GM18873 (cell line): ENCODE results near the gene CHRM5.
A peak's percentile ranks its signal among the peaks of the same experiment; 100 is the strongest.

Experiments used
- ATAC-seq: cut with Tn5 transposase; IDR thresholded peaks from one replicate; pipeline ENCODE4 v1.9.1; 2021; ENCODE audit warnings: mild to moderate bottlenecking, moderate library complexity, moderate number of reproducible peaks; ENCODE audit not compliant: unreplicated experiment, low FRiP score

The CHRM5 gene

DNA sequence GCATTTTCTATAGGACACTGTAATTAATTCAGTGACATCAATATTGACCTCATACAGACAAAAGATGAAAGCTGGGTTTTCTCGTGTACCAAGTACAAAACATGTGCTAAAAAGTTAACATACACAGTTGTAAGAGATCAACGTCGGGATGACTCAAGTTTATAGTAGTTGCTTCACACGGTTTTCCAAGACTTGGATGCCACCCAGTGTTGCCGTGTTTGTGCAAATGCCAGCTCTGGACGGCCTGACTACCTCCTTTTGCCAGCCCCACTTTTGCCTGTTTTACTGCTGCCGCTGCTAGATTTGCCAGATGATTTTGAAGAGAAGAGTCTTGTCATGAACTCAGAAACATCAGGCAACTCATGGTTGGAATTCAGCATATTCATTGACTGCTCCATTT is 115.8 kb downstream of the CHRM5 start:
- no peak for ATAC-seq

DNA sequence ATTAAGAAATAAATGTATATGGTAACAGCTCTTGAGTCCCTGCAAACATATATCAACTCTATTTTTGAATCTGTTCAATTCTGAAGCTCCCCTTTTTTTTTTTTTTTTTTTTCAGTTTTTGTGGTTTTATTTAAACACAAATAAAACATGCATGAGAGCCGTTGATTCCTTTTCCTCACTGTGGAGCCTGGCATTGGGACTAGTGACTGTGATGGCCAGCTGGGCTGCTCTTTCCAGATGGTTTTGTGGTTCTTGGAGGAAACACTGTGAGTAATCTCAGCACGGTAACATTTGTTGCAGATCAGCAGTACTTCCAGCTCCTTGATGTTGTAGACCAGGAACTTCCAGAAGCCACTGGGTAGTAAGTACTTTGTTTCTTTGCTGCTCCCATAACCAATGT is 117.4 kb downstream of the CHRM5 start:
- ATAC-seq: no peak

DNA sequence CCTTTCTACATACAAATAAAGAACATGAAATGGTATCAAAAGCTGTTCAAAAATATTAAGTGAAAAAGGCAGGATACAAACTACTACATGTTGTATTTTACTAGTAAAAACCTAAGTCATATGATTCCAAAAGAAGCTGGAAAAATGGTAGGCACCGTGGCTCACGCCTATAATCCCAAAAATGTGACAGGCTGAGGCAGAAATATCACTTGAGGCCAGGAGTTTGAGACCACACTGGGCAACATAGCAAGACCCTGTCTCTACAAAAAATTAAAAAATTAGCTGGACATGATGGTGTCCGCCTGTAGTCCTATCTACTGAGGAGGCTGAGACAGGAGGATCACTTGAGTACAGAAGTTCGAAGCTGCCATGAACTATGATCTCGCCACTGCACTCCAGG is 131.6 kb downstream of the CHRM5 start:
- no peak for ATAC-seq

DNA sequence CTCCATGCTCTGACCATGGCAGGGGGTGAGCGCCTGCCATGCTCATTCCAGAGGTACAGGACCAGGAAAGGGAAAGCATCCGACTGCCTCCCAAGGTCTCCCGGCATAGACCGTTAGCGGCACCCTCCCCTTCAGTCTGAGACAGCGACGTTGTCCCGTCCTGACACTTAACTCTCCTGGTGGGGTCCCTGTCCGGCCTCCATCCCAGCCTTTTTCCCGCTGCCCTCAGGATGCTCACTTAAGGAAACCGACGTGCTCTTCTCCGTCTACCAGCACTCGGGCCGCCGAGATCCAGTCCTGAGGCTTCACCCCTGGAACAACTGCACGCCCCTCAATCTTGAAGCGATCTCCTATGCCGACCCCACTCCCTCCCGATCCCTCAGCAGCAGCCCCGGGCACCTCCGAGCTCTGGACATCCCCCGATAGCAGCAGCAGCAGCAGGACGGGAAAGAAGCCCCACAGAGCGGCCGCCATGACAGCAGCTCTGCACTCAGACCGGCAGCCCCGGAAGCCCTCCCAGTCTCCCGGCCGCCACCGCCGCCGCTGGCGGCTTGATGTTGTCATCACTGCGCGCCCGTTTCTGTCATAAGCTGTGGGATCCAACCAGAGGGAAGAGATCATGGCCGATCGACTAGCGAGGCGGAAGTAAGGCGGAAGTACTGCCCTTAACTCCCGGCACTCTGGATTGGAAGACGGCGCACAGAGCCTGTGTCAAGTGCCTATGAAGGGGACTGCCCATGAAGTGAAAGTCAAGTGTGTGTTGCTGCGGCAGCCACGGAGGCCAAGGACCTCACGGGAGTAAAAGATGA is 133.3 kb downstream of the CHRM5 start, which contains the start of the genes EMC7 and PGBD4:
Gene EMC7, minus strand, starts transcription at position 497 of the 809 bp plus-strand sequence. Its CDS starts 23 bp downstream, at position 474.
Gene PGBD4, plus strand, starts transcription at position 718 of the 809 bp plus-strand sequence. CDS start 449 bp downstream, outside the sequence.
- peak; percentile 95 for ATAC-seq

DNA sequence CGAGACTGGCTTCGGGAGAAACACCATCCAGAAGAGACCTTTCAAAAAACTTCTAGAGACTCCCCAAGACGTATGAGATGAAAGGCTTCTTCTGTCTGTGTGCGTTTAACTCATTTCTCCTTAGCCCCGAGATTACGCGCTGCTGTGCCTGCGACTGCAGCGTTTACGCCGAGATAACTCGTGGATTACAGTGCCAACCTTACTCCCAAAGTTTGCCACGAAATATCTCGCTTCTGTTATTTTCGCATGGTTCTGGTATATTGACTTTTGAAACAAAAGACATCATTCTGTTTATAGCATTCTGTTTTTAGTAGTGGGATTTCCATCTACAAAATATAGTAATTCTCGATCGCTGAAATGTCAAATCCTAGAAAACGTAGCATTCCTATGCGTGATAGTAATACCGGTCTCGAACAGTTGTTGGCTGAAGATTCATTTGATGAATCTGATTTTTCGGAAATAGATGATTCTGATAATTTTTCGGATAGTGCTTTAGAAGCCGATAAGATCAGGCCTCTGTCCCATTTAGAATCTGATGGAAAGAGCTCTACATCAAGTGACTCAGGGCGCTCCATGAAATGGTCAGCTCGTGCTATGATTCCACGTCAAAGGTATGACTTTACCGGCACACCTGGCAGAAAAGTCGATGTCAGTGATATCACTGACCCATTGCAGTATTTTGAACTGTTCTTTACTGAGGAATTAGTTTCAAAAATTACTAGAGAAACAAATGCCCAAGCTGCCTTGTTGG is 134.1 kb downstream of the CHRM5 start:
- no peak for ATAC-seq

DNA sequence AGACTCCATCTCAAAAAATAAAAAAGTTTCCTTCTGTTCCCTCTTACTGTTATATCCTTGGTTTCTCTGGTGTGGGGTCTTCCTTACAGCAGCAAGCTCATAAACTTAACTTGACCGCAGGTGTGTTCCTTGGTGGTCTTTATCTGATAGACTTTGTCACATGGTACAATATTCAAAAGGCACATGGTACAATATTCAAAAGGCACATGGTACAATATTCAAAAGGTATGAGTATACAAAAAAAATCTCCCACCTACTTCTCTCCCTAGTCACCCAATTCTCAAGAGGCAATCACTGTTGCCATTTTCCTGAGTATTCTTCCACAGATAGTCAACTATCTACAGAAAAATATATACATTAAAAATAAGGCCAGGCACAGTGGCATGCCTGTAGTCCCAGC is 138.1 kb downstream of the CHRM5 start:
- ATAC-seq: no peak

DNA sequence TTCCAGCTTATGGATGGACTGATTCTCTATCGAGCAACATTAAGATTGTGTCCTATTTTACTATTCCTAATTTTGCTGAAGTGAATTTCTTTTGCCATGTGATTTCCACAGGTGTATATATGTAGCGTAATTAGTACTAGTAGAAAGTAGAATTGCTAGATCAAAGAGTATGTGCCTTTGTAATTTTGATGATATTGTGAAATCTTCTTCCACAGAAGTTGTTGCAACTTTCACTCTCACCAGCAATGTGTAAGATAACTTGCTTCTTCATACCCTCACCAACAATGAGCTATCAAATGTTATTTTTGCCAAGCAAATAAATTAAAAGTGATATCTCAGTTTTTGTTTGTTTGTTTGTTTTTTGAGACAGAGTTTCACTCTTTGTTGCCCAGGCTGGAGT is 139.0 kb downstream of the CHRM5 start:
- ATAC-seq: no peak

DNA sequence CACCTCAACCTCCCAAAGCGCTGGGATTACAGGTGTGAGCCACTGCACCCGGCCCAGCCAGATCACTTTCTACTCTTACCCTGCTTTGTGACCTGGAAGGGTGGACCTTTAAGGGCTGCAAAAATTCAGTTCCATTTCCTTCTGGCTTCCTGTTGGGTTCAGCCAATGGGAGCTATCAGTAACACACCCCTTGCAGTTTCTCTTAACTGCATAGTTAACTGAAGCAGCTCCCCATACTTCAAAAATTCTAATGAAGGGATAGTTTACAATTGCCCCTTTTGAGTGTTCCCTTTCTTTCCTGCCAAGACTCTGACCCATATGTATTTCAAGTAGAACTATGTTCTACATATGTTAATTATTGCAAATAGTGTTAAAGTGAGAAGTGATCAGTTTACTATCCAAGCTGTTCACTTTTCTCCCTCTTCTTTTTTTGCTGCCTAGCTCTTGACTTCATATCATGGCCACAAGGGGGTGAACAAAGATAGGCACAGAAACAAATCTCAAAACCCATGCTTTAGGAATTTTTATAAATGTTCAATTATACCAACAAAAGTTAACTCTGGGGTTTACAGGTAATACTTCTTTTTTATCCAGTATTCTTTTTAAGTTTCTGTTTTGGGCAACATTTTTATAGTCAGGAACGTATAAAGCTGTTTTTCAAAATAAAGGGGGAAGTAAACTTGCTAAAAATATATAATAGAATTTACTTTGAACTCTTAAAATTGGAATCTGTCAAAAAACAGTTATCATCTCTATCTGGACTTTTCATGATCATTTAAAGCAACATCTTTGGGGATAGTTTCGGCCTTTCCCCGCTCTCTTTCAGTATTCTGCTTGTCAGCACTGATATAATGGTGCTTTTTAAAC is 141.7 kb downstream of the CHRM5 start:
- no peak for ATAC-seq

DNA sequence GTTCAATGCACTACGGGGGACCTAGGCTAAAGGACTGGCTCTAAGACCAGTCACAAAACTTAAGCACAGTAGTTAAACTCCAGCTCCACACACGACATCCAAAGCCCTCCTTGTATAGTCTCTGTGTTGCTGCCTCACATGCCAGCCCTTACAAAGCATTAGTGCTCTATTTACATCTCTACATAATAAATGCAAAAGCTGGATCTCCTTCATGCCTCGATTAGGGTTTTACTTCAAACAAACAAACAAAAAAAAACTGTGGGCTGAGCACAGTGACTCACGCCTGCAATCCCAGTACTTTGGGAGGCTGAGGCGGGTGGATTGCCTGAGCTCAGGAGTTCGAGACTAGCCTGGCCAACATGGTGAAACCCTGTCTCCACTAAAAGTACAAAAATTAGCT is 143.2 kb downstream of the CHRM5 start:
- no peak for ATAC-seq

DNA sequence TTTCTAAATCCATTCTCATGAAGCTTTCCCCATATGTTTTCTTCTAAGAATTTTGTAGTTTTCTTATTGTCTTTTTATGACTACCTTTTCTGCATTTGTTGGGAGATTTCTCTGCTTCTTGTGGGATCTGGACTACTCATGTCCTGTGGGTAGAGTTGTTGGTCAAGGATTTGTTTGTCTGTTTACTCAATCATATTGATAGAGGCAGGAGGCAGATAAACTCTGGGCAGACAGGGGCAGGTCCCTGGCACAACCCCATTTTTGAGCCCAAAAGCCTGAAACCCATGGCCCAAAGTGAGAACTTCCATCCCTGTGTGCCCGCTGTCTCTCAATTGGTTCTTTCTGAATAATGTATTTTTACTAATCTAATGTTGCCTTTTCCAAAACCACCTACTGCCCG is 145.9 kb downstream of the CHRM5 start:
- no peak for ATAC-seq

DNA sequence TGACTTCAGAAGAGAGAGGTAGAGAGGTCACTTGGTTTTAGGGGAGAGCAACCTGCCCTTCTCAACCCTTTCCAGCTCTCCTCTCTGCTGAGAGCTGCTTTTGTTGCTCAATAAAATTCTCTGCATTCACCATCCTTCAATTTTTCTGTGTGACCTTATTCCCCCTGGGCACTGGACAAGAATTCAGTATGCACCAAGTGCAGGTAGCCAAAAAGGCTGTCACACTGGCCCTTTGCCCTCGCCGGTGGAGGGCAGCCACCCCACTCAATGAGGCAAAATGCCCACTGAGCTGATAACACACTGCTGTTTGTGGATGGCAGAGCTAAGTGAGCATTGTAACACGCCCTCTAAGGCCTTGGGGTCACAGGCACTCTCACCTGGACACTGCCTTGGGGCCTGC is 146.4 kb downstream of the CHRM5 start:
- no peak for ATAC-seq

DNA sequence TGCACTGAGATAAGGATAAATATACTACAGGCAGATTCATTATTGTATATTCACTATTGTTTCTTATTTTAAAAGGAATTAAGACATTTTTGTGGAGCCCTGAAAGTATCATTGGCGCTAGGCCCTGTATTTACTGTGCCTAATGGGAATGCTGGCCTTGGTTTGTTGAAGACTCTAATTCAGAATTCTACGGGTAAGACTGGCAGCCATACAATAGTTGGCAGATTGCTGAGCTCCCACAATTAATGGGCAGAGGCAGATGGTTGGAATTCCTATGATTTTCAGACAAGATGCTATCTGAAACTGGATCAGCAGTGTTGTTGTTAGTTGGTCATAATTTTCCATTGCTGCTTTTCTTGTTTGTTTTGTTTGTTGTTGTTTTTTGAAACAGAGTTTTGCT is 148.3 kb downstream of the CHRM5 start:
- no peak for ATAC-seq
